A673 (cell line): Measurements from ENCODE around the gene EXOC4. TPM values are rescaled to one million over a fixed set of nuclear protein-coding genes. Genes with fewer than 3 reads are reported as not detected.

Experiments used
- BruUV-seq: library from RNA; stranded (reverse); fragments of 400-500 nt; replicated peaks from 2 replicates; lab custom pipeline; 2021; lab: Mats Ljungman, UMichigan
- CTCF ChIA-PET: fragments of 300-600 bp; sonication (Branson Sonifier 250); formaldehyde crosslinking; loops from one replicate; lab custom pipeline; 2022; ENCODE audit warnings: antibody characterized with exemption; lab: Charles Lee
- POLR2A ChIA-PET: fragments of 300-600 bp; sonication (Branson Sonifier 250); formaldehyde crosslinking; loops from one replicate; lab custom pipeline; 2022; ENCODE audit warnings: antibody characterized with exemption; ENCODE audit not compliant: low non-redundant PET; lab: Charles Lee
- DNase-seq: peaks from one replicate; pipeline ENCODE4 v3.0.0-alpha.2; 2015; ENCODE audit warnings: low spot score
- H3K27ac ChIP-seq: fragments of 200-600 bp; sonication (generic); 2 replicates; pipeline ENCODE4 v1.5.1; 2016; ENCODE audit warnings: mixed run types, low read depth, mild to moderate bottlenecking, mixed read lengths, antibody characterized with exemption, low read length; ENCODE audit not compliant: poor library complexity, severe bottlenecking
- H3K27me3 ChIP-seq: fragments of 200-600 bp; sonication (generic); replicated peaks from 2 replicates; pipeline ENCODE4 v1.6.1; 2017; ENCODE audit warnings: mixed run types, low read depth, mild to moderate bottlenecking, mixed read lengths, antibody characterized with exemption, low read length; ENCODE audit not compliant: insufficient read depth, poor library complexity
- H3K36me3 ChIP-seq: fragments of 200-600 bp; sonication (generic); 2 replicates; pipeline ENCODE4 v1.6.1; 2016; ENCODE audit warnings: mixed run types, mild to moderate bottlenecking, mixed read lengths, antibody characterized with exemption, low read length; ENCODE audit not compliant: insufficient read depth, poor library complexity, severe bottlenecking
- H3K4me1 ChIP-seq: fragments of 200-600 bp; sonication (generic); 2 replicates; pipeline ENCODE4 v1.6.1; 2017; ENCODE audit warnings: mixed run types, mild to moderate bottlenecking, mixed read lengths, antibody characterized with exemption, low read length; ENCODE audit not compliant: insufficient read depth, poor library complexity, severe bottlenecking
- H3K4me3 ChIP-seq: fragments of 200-600 bp; sonication (generic); 2 replicates; pipeline ENCODE4 v1.5.1; 2016; ENCODE audit warnings: low read depth, mixed run types, mild to moderate bottlenecking, mixed read lengths, low read length; ENCODE audit not compliant: poor library complexity, severe bottlenecking
- H3K9me3 ChIP-seq: fragments of 200-600 bp; sonication (generic); 2 replicates; pipeline ENCODE4 v1.6.1; 2016; ENCODE audit warnings: mixed run types, low read depth, mild to moderate bottlenecking, mixed read lengths, antibody characterized with exemption, low read length; ENCODE audit not compliant: poor library complexity, severe bottlenecking
- CTCF ChIP-seq: fragments of 300-800, 200-600 bp; sonication (generic); conservative IDR thresholded peaks from 2 replicates; pipeline ENCODE4 v1.5.1; 2017; ENCODE audit warnings: low read depth, mild to moderate bottlenecking, antibody characterized with exemption, low read length, moderate library complexity, mixed read lengths
- EZH2 ChIP-seq: fragments of 200-600 bp; sonication (generic); IDR thresholded peaks from 2 replicates; pipeline ENCODE4 v1.6.1; 2017; ENCODE audit warnings: borderline replicate concordance, low read depth, mild to moderate bottlenecking, mixed read lengths, antibody characterized with exemption, low read length; ENCODE audit not compliant: poor library complexity, severe bottlenecking
- intact Hi-C: fragments of 100-400 bp; cut with micrococcal nuclease; formaldehyde crosslinking; loops from one replicate; pipeline ENCODE4 v1.10.0; 2022; ENCODE audit not compliant: unreplicated experiment
- total RNA-seq: library from RNA; stranded (reverse); gene quantifications from 2 replicates; pipeline ENCODE4 v1.2.3, GENCODE V29; 2021

EXOC4 gene
- total RNA-seq, 1 experiment from 2014 or later: 66.1 TPM

GRCh38 chr7:133869556-133869955, 616.7 kb downstream of the EXOC4 start:
- BruUV-seq: no TSS peak
- ChIA-PET CTCF (no interaction called here), POLR2A (no interaction called here)
- Histone ChIP-seq H3K27ac (no peak overlapping the region), H3K9me3 (no peaks in the 10 kb centered on the region), H3K4me1 (no peaks in the 10 kb centered on the region), H3K36me3 (no peaks in the 10 kb centered on the region), H3K27me3 (no peaks in the 10 kb centered on the region), H3K4me3 (no peak overlapping the region)
- no peak for DNase-seq
- TF ChIP-seq EZH2 (no peak), CTCF (no peak)
- intact Hi-C loops: no loop called here

- TF ChIP-seq EZH2 (no peak), CTCF (no peak)
- ChIA-PET CTCF (no interaction called here), POLR2A (no interaction called here)
- H3K36me3 ChIP-seq: no peaks in the 10 kb centered on the region
- BruUV-seq: no TSS peak
- no peaks in the 10 kb centered on the region for H3K27me3 ChIP-seq
- no peak overlapping the region for H3K4me3 ChIP-seq
- H3K9me3 ChIP-seq: no peaks in the 10 kb centered on the region
- no peak for DNase-seq
- no peaks in the 10 kb centered on the region for H3K4me1 ChIP-seq
- H3K27ac ChIP-seq: no peak overlapping the region
- intact Hi-C loops: no loop called here
These were observed 618.9 kb downstream of the EXOC4 start for GRCh38 chr7:133871757-133872156.

- no peak overlapping the region for H3K27ac ChIP-seq
- no peak for DNase-seq
- CTCF ChIA-PET: no interaction called here
- POLR2A ChIA-PET: no interaction called here
- H3K27me3 ChIP-seq: no peaks in the 10 kb centered on the region
- H3K36me3 ChIP-seq: no peaks in the 10 kb centered on the region
- no peak overlapping the region for H3K4me3 ChIP-seq
- TF ChIP-seq CTCF: no peak
- no peak for TF ChIP-seq EZH2
- BruUV-seq: no TSS peak
- H3K9me3 ChIP-seq: no peaks in the 10 kb centered on the region
- intact Hi-C loops: no loop called here
- H3K4me1 ChIP-seq: no peaks in the 10 kb centered on the region
These were observed 620.3 kb downstream of the EXOC4 start for GRCh38 chr7:133873187-133873586.
